ENCODE results near the gene CFAP157.
A peak's percentile ranks its signal among the peaks of the same experiment; 100 is the strongest.
"Not testable (repeated sequence)": the region's sequence is repeated elsewhere in the genome, so short reads cannot be mapped to it uniquely, and the experiment has no call there.

CFAP157 gene

GRCh38 chr9:127739614-127740330 is 33.0 kb downstream of the CFAP157 start:
- DNase-seq, result no peak

GRCh38 chr9:127741831-127742434 is 35.1 kb downstream of the CFAP157 start:
- peak; percentile 98 for DNase-seq

- DNase-seq, result peak; percentile 95
Measured at GRCh38 chr9:127742435-127743088, 35.8 kb downstream of the CFAP157 start.

GRCh38 chr9:127744398-127745110 is 37.8 kb downstream of the CFAP157 start:
- no peak for DNase-seq

- no peak for DNase-seq
Measured at GRCh38 chr9:127746959-127747569, 40.3 kb downstream of the CFAP157 start.

GRCh38 chr9:127749090-127749787 is 42.5 kb downstream of the CFAP157 start:
- DNase-seq, result no peak

GRCh38 chr9:127751269-127752054 is 44.7 kb downstream of the CFAP157 start:
- peak; percentile 76 for DNase-seq

GRCh38 chr9:127753148-127753547 is 46.4 kb downstream of the CFAP157 start:
- no peak for DNase-seq

- no peak for DNase-seq
Measured at GRCh38 chr9:127753622-127754021, 46.8 kb downstream of the CFAP157 start.

GRCh38 chr9:127754099-127755060 is 47.6 kb downstream of the CFAP157 start:
- DNase-seq, result peak; percentile 66

- peak; percentile 66 for DNase-seq
Measured at GRCh38 chr9:127755061-127756060, 48.6 kb downstream of the CFAP157 start.

GRCh38 chr9:127756233-127756632 is 49.4 kb downstream of the CFAP157 start:
- no peak for DNase-seq

- not testable (repeated sequence) for DNase-seq
Measured at GRCh38 chr9:127756776-127757175, 50.0 kb downstream of the CFAP157 start.

GRCh38 chr9:127758843-127759242 is 52.1 kb downstream of the CFAP157 start:
- DNase-seq, result no peak

GRCh38 chr9:127761061-127761460 is 54.3 kb downstream of the CFAP157 start:
- no peak for DNase-seq

- no peak for DNase-seq
Measured at GRCh38 chr9:127761491-127761956, 54.7 kb downstream of the CFAP157 start.

GRCh38 chr9:127762111-127762676 is 55.4 kb downstream of the CFAP157 start:
- peak; percentile 74 for DNase-seq

- peak; percentile 71 for DNase-seq
Measured at GRCh38 chr9:127763918-127764384, 57.2 kb downstream of the CFAP157 start.

Data from islet precursor cell (in vitro differentiated cells).